ENCODE results near the gene BSN.

Gene BSN

DNA sequence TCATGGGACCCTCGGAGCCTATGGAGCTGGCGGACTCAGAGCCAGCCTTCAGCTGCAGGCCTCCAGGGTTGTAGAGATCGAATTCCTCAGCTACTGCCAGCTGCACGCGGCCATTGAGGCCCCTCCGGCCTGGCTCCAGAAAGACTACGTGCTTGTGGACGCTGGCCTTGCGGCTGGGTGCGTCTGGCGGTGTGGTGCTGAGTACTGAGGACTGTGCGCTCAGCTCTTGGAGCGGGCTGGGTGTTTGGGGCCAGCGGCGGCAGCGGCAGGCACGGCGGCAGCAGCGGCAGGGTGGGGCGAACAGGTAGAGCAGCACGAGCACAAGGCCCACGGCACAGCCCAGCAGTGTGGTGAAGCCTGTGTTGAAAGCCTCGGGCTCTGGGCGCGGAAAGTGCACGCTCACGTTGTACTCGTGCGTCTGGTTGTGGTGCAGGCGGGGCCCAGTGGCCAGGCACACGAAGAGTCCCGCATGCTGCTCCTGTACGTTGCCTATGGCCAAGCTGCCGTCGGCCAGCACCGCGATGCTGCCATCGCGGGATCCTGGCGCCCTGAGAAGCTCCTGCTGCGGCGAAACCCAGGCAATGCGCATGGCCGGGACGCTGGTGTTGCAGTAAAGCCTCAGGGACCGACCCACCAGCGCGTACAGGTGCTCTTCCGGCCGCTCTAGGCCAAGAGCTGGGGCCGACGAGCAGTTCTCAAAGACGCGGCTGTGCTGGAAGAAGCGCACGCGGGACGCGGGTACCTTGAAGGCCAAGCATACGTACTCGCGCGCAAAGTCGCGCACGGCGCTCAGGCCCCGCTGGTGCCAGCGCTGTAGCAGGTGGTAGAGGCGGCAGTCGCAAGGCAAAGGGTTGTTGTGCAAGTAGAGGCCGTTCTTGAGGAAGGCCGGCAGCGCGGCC is 163.9 kb downstream of the BSN start:
- DNase-seq = no peak

DNA sequence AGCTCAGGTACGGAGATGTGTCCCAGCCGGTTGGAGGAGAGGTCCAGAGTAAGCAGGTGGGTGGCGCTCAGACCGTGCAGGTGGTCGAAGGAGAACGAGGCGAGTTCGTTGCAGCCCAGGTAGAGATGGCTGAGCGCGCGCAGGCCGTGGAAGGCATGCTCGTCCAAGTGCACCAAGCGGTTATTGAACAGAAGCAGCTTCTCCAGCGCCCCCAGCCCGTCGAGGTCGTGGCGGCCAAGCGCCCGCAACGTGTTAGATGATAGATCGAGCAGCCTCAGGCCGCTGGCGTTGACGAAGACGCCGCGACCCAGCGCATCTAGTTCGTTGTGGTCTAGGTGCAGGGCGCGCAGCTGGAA is 164.6 kb downstream of the BSN start:
- no peak for DNase-seq

- peak; percentile 93 to 96 for DNase-seq
These were observed 165.1 kb downstream of the BSN start, which contains the start of gene AMIGO3 for GRCh38 chr3:49719214-49719884. Gene AMIGO3, minus strand, starts transcription at chr3:49719684. Its CDS starts 219 bp downstream, at chr3:49719465.

Data from Kasumi-1 (cell line).